WTC11 (cell line): ENCODE measurements around the gene PKNOX1. TPM values are rescaled to one million over a fixed set of nuclear protein-coding genes. Genes with fewer than 3 reads are reported as not detected.

ENCODE experiments used
- ATAC-seq: fragments of 200-7000 bp; cut with Tn5 transposase; 2 replicates; pipeline ENCODE4 v1.10.0; 2021; ENCODE audit warnings: mild to moderate bottlenecking, moderate library complexity
- CTCF ChIA-PET: fragments of 300-600 bp; sonication (Branson Sonifier 250); formaldehyde crosslinking; loops from one replicate; lab custom pipeline; 2021; ENCODE audit warnings: antibody characterized with exemption; lab: Charles Lee
- POLR2A ChIA-PET: fragments of 350-600 bp; sonication (Branson Sonifier 250); formaldehyde crosslinking; loops from one replicate; lab custom pipeline; 2021; ENCODE audit warnings: antibody characterized with exemption; lab: Charles Lee
- DNase-seq: peaks from one replicate; pipeline ENCODE4 v3.0.0; 2021; ENCODE audit warnings: low spot score
- H3K27ac Mint-ChIP-seq: 2 replicates; pipeline ENCODE4 v1.8.0; 2021; ENCODE audit warnings: mixed read lengths
- H3K27me3 Mint-ChIP-seq: 2 replicates; pipeline ENCODE4 v1.8.0; 2021; ENCODE audit warnings: low read depth, mild to moderate bottlenecking, moderate library complexity, mixed read lengths
- H3K36me3 Mint-ChIP-seq: 2 replicates; pipeline ENCODE4 v1.8.0; 2021; ENCODE audit warnings: mixed read lengths
- H3K4me1 Mint-ChIP-seq: 2 replicates; pipeline ENCODE4 v1.8.0; 2022; ENCODE audit warnings: mixed read lengths
- H3K4me3 Mint-ChIP-seq: 2 replicates; pipeline ENCODE4 v1.8.0; 2021; ENCODE audit warnings: mild to moderate bottlenecking, moderate library complexity, mixed read lengths
- H3K9me3 Mint-ChIP-seq: 2 replicates; pipeline ENCODE4 v1.8.0; 2021; ENCODE audit warnings: mixed read lengths
- AR ChIP-seq: fragments of 250-450 bp; sonication (Bioruptor Pico); IDR thresholded peaks from 2 replicates; pipeline ENCODE4 v1.9.0; 2021; ENCODE audit warnings: mild to moderate bottlenecking
- FOXK1 ChIP-seq: sonication (generic); formaldehyde crosslinking; IDR thresholded peaks from 2 replicates; pipeline ENCODE4 v1.8.0; 2022; ENCODE audit warnings: mild to moderate bottlenecking, moderate library complexity, missing genetic modification reagents
- GRHL2 ChIP-seq: fragments of 250-450 bp; sonication (Bioruptor Pico); IDR thresholded peaks from 2 replicates; pipeline ENCODE4 v1.8.0; 2022; ENCODE audit warnings: mild to moderate bottlenecking, moderate library complexity; ENCODE audit not compliant: insufficient replicate concordance, severe bottlenecking
- JAZF1 ChIP-seq: fragments of 250-450 bp; sonication (Bioruptor Pico); IDR thresholded peaks from 2 replicates; pipeline ENCODE4 v1.9.0; 2021; ENCODE audit warnings: moderate library complexity, mild to moderate bottlenecking, inconsistent platforms
- MLX ChIP-seq: sonication (generic); formaldehyde crosslinking; IDR thresholded peaks from 2 replicates; pipeline ENCODE4 v1.8.1; 2023; ENCODE audit warnings: mild to moderate bottlenecking, missing genetic modification reagents, moderate library complexity
- NFATC4 ChIP-seq: fragments of 250-450 bp; sonication (Bioruptor Pico); IDR thresholded peaks from 2 replicates; pipeline ENCODE4 v1.9.0; 2021; ENCODE audit warnings: mild to moderate bottlenecking
- OVOL2 ChIP-seq: fragments of 250-450 bp; sonication (Bioruptor Pico); IDR thresholded peaks from 2 replicates; pipeline ENCODE4 v1.9.0; 2021; ENCODE audit warnings: mild to moderate bottlenecking, borderline replicate concordance
- RELA ChIP-seq: sonication (generic); formaldehyde crosslinking; IDR thresholded peaks from 2 replicates; pipeline ENCODE4 v1.8.1; 2022; ENCODE audit warnings: missing genetic modification reagents, mild to moderate bottlenecking, borderline replicate concordance
- SMAD3 ChIP-seq: sonication (generic); formaldehyde crosslinking; IDR thresholded peaks from 2 replicates; pipeline ENCODE4 v1.8.0; 2022; ENCODE audit warnings: missing genetic modification reagents, mild to moderate bottlenecking, borderline replicate concordance
- ZNF281 ChIP-seq: sonication (generic); formaldehyde crosslinking; IDR thresholded peaks from 2 replicates; pipeline ENCODE4 v1.8.0; 2023; ENCODE audit warnings: mild to moderate bottlenecking, missing genetic modification reagents
- total RNA-seq: library from RNA; stranded (reverse); gene quantifications from 3 replicates; pipeline ENCODE4 v1.2.3, GENCODE V29; 2021
- TF ChIP-seq, protein P1 (sequence below): sonication (generic); formaldehyde crosslinking; IDR thresholded peaks from 2 replicates; pipeline ENCODE4 v1.8.0; 2022; ENCODE audit warnings: mild to moderate bottlenecking, missing genetic modification reagents
- TF ChIP-seq, protein P2 (sequence below): sonication (generic); formaldehyde crosslinking; IDR thresholded peaks from 2 replicates; pipeline ENCODE4 v1.8.1; 2023; ENCODE audit warnings: mild to moderate bottlenecking, missing genetic modification reagents, borderline replicate concordance
- TF ChIP-seq, protein P3 (sequence below): fragments of 250-450 bp; sonication (Bioruptor Pico); IDR thresholded peaks from 2 replicates; pipeline ENCODE4 v2.1.2; 2022; ENCODE audit warnings: mild to moderate bottlenecking, moderate library complexity
- TF ChIP-seq, protein P4 (sequence below): sonication (generic); formaldehyde crosslinking; IDR thresholded peaks from 2 replicates; pipeline ENCODE4 v1.8.1; 2023; ENCODE audit warnings: mild to moderate bottlenecking, missing genetic modification reagents
- TF ChIP-seq, protein P5 (sequence below): fragments of 200-600 bp; IDR thresholded peaks from 2 replicates; pipeline ENCODE4 v1.8.0; 2022; ENCODE audit warnings: antibody characterized with exemption

Gene PKNOX1
- total RNA-seq, 1 experiment from 2014 or later = 23.0 TPM

GRCh38 chr21:43029785-43030184, 55.4 kb downstream of the PKNOX1 start (continued):
- TF ChIP-seq GRHL2 = no peak
- TF ChIP-seq MLX = no peak
- TF ChIP-seq, protein P1, sequence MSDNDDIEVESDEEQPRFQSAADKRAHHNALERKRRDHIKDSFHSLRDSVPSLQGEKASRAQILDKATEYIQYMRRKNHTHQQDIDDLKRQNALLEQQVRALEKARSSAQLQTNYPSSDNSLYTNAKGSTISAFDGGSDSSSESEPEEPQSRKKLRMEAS = no peak
- TF ChIP-seq, protein P2, sequence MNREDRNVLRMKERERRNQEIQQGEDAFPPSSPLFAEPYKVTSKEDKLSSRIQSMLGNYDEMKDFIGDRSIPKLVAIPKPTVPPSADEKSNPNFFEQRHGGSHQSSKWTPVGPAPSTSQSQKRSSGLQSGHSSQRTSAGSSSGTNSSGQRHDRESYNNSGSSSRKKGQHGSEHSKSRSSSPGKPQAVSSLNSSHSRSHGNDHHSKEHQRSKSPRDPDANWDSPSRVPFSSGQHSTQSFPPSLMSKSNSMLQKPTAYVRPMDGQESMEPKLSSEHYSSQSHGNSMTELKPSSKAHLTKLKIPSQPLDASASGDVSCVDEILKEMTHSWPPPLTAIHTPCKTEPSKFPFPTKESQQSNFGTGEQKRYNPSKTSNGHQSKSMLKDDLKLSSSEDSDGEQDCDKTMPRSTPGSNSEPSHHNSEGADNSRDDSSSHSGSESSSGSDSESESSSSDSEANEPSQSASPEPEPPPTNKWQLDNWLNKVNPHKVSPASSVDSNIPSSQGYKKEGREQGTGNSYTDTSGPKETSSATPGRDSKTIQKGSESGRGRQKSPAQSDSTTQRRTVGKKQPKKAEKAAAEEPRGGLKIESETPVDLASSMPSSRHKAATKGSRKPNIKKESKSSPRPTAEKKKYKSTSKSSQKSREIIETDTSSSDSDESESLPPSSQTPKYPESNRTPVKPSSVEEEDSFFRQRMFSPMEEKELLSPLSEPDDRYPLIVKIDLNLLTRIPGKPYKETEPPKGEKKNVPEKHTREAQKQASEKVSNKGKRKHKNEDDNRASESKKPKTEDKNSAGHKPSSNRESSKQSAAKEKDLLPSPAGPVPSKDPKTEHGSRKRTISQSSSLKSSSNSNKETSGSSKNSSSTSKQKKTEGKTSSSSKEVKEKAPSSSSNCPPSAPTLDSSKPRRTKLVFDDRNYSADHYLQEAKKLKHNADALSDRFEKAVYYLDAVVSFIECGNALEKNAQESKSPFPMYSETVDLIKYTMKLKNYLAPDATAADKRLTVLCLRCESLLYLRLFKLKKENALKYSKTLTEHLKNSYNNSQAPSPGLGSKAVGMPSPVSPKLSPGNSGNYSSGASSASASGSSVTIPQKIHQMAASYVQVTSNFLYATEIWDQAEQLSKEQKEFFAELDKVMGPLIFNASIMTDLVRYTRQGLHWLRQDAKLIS = no peak

DNA sequence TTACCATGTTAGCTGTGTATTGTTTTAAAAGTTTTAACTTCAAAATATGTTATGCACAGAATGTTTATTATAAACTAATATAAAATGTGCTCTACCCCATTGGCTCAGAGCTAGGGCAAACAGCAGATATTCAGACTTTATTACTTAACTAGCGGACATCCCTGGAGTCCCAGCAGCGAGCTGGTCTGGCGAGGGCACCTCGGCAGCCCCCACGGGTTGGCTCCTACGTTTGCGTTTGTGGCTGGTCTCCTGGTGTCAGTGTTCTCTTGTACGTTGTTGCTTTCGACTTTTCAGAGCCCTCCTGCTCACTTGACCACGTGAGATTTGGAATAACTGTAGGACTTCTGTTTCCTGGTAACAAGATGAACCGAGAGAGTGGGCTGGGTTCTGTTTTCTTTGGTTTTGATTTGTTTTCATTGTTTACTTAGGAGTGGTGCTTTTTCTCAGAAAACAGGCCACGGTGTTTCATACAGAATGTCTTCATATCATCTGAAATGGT, 56.8 kb downstream of the PKNOX1 start:
- H3K36me3 Mint-ChIP-seq = peaks cover 60% of the 10 kb centered on the region
- no peak overlapping the region for H3K4me3 Mint-ChIP-seq
- H3K27me3 Mint-ChIP-seq = no peaks in the 10 kb centered on the region
- ChIA-PET CTCF (no interaction called here), POLR2A (no interaction called here)
- no peaks in the 10 kb centered on the region for H3K4me1 Mint-ChIP-seq
- no peak for ATAC-seq
- H3K9me3 Mint-ChIP-seq = no peaks in the 10 kb centered on the region
- DNase-seq = no peak
- H3K27ac Mint-ChIP-seq = peak overlapping the region; percentile 45; the same call in 1 of the 2 replicates
- TF ChIP-seq, protein P3, sequence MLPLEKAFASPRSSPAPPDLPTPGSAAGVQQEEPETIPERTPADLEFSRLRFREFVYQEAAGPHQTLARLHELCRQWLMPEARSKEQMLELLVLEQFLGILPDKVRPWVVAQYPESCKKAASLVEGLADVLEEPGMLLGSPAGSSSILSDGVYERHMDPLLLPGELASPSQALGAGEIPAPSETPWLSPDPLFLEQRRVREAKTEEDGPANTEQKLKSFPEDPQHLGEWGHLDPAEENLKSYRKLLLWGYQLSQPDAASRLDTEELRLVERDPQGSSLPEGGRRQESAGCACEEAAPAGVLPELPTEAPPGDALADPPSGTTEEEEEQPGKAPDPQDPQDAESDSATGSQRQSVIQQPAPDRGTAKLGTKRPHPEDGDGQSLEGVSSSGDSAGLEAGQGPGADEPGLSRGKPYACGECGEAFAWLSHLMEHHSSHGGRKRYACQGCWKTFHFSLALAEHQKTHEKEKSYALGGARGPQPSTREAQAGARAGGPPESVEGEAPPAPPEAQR (CRISPR knock-in tag) = no peak
- TF ChIP-seq RELA (CRISPR knock-in tag) (no peak), AR (no peak), ZNF281 (CRISPR knock-in tag) (no peak), NFATC4 (CRISPR knock-in tag) (no peak), SMAD3 (no peak), FOXK1 (CRISPR knock-in tag) (no peak), OVOL2 (CRISPR knock-in tag) (no peak), JAZF1 (CRISPR knock-in tag) (no peak)
- TF ChIP-seq, protein P2 = no peak
- TF ChIP-seq, protein P4, sequence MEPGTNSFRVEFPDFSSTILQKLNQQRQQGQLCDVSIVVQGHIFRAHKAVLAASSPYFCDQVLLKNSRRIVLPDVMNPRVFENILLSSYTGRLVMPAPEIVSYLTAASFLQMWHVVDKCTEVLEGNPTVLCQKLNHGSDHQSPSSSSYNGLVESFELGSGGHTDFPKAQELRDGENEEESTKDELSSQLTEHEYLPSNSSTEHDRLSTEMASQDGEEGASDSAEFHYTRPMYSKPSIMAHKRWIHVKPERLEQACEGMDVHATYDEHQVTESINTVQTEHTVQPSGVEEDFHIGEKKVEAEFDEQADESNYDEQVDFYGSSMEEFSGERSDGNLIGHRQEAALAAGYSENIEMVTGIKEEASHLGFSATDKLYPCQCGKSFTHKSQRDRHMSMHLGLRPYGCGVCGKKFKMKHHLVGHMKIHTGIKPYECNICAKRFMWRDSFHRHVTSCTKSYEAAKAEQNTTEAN (CRISPR knock-in tag) = no peak
- TF ChIP-seq, protein P5, sequence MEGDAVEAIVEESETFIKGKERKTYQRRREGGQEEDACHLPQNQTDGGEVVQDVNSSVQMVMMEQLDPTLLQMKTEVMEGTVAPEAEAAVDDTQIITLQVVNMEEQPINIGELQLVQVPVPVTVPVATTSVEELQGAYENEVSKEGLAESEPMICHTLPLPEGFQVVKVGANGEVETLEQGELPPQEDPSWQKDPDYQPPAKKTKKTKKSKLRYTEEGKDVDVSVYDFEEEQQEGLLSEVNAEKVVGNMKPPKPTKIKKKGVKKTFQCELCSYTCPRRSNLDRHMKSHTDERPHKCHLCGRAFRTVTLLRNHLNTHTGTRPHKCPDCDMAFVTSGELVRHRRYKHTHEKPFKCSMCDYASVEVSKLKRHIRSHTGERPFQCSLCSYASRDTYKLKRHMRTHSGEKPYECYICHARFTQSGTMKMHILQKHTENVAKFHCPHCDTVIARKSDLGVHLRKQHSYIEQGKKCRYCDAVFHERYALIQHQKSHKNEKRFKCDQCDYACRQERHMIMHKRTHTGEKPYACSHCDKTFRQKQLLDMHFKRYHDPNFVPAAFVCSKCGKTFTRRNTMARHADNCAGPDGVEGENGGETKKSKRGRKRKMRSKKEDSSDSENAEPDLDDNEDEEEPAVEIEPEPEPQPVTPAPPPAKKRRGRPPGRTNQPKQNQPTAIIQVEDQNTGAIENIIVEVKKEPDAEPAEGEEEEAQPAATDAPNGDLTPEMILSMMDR = no peak
